SU-DHL-6 (cell line): Measurements from ENCODE around the gene PTPRN2.

Source experiments
- H2AFZ ChIP-seq: fragments of 200-600 bp; sonication (generic); 2 replicates; pipeline ENCODE4 v1.6.1; 2014; ENCODE audit warnings: low read depth, mild to moderate bottlenecking, moderate library complexity, mixed read lengths, antibody characterized with exemption, low read length; ENCODE audit not compliant: severe bottlenecking
- H3F3A ChIP-seq: fragments of 200-600 bp; shearing (Covaris generic); 2 replicates; pipeline ENCODE4 v1.6.0; 2016; ENCODE audit warnings: antibody characterized with exemption, mild to moderate bottlenecking; ENCODE audit not compliant: insufficient read depth
- H3K27ac ChIP-seq: fragments of 200-600 bp; sonication (generic); 2 replicates; pipeline ENCODE4 v1.5.1; 2016; ENCODE audit warnings: low read depth, mild to moderate bottlenecking, low read length, moderate library complexity, mixed read lengths
- H3K27me3 ChIP-seq: fragments of 200-600 bp; sonication (generic), shearing (Covaris generic); 2 replicates; pipeline ENCODE4 v1.6.0; 2014; ENCODE audit warnings: mild to moderate bottlenecking, low read length
- H3K36me3 ChIP-seq: fragments of 200-600 bp; sonication (generic); 2 replicates; pipeline ENCODE4 v1.6.1; 2014; ENCODE audit warnings: mild to moderate bottlenecking, low read length, mixed read lengths
- H3K4me2 ChIP-seq: fragments of 300-600, 200-600 bp; shearing (Covaris generic), sonication (generic); 2 replicates; pipeline ENCODE4 v1.6.0; 2014; ENCODE audit warnings: low read length, low read depth, mild to moderate bottlenecking; ENCODE audit not compliant: poor library complexity, severe bottlenecking
- H3K4me3 ChIP-seq: fragments of 200-600 bp; sonication (generic); 2 replicates; pipeline ENCODE4 v1.5.1; 2014; ENCODE audit warnings: antibody characterized with exemption, low read length, mild to moderate bottlenecking, mixed read lengths; ENCODE audit not compliant: insufficient read depth, poor library complexity, severe bottlenecking
- H3K79me2 ChIP-seq: fragments of 200-600 bp; sonication (generic); 2 replicates; pipeline ENCODE4 v1.6.1; 2014; ENCODE audit warnings: mild to moderate bottlenecking, low read length, moderate library complexity; ENCODE audit not compliant: insufficient read depth
- H3K9ac ChIP-seq: fragments of 200-600 bp; sonication (generic); 2 replicates; pipeline ENCODE4 v1.7.0; 2014; ENCODE audit warnings: mild to moderate bottlenecking, low read length
- H3K9me2 ChIP-seq: fragments of 200-600 bp; sonication (generic); replicated peaks from 2 replicates; pipeline ENCODE4 v1.6.1; 2014; ENCODE audit warnings: low read length; ENCODE audit not compliant: insufficient read depth
- H3K9me3 ChIP-seq: fragments of 200-600 bp; sonication (generic); 2 replicates; pipeline ENCODE4 v1.6.1; 2014; ENCODE audit warnings: low read length, mixed read lengths; ENCODE audit not compliant: insufficient read depth
- H4K20me1 ChIP-seq: fragments of 200-600 bp; sonication (generic); 2 replicates; pipeline ENCODE4 v1.6.1; 2014; ENCODE audit warnings: low read depth, mild to moderate bottlenecking, antibody characterized with exemption, low read length, moderate library complexity, mixed read lengths
- CTCF ChIP-seq: fragments of 200-600 bp; sonication (generic); IDR thresholded peaks from one replicate; pipeline ENCODE4 v1.5.1; 2017; ENCODE audit warnings: antibody characterized with exemption, mild to moderate bottlenecking, low read length, moderate library complexity; ENCODE audit not compliant: insufficient read depth, poor library complexity, severe bottlenecking
- EZH2phosphoT487 ChIP-seq: fragments of 200-600 bp; sonication (generic), shearing (Covaris generic); conservative IDR thresholded peaks from 2 replicates; pipeline ENCODE4 v1.6.1; 2018; ENCODE audit warnings: mild to moderate bottlenecking, antibody characterized with exemption, low read length, moderate library complexity, mixed read lengths

PTPRN2 gene

GRCh38 chr7:158093156-158093796, 494.3 kb downstream of the PTPRN2 start:
- Histone ChIP-seq H3K4me3 (no peak overlapping the region), H3K9ac (no peak overlapping the region), H2AFZ (no peak overlapping the region), H3K36me3 (no peaks in the 10 kb centered on the region), H3K27me3 (no peaks in the 10 kb centered on the region), H3K9me3 (no peaks in the 10 kb centered on the region), H3K79me2 (no peaks in the 10 kb centered on the region), H3F3A (no peaks in the 10 kb centered on the region), H3K9me2 (no peaks in the 10 kb centered on the region), H4K20me1 (no peaks in the 10 kb centered on the region), H3K27ac (no peak overlapping the region), H3K4me2 (no peak overlapping the region)
- no peak for TF ChIP-seq CTCF
- TF ChIP-seq EZH2phosphoT487: no peak

- Histone ChIP-seq H3K36me3 (no peaks in the 10 kb centered on the region), H3K9me2 (no peaks in the 10 kb centered on the region), H3F3A (no peaks in the 10 kb centered on the region), H2AFZ (no peak overlapping the region), H3K9ac (no peak overlapping the region), H3K9me3 (no peaks in the 10 kb centered on the region), H3K27ac (no peak overlapping the region), H3K27me3 (no peaks in the 10 kb centered on the region), H3K4me2 (no peak overlapping the region), H3K79me2 (no peaks in the 10 kb centered on the region), H3K4me3 (no peak overlapping the region), H4K20me1 (no peaks in the 10 kb centered on the region)
- no peak for TF ChIP-seq CTCF
- no peak for TF ChIP-seq EZH2phosphoT487
These were observed 500.4 kb downstream of the PTPRN2 start for GRCh38 chr7:158087196-158087595.

GRCh38 chr7:158085741-158086695, 501.6 kb downstream of the PTPRN2 start:
- Histone ChIP-seq H3K9me3 (no peaks in the 10 kb centered on the region), H3K27me3 (no peaks in the 10 kb centered on the region), H3K9ac (no peak overlapping the region), H2AFZ (no peak overlapping the region), H3F3A (no peaks in the 10 kb centered on the region), H3K4me2 (no peak overlapping the region), H3K9me2 (no peaks in the 10 kb centered on the region), H3K79me2 (no peaks in the 10 kb centered on the region), H3K36me3 (no peaks in the 10 kb centered on the region), H3K27ac (no peak overlapping the region), H3K4me3 (no peak overlapping the region), H4K20me1 (no peaks in the 10 kb centered on the region)
- no peak for TF ChIP-seq EZH2phosphoT487
- TF ChIP-seq CTCF: no peak
